SK-N-SH (cell line): ENCODE results near the gene ATG3. TPM values are rescaled to one million over a fixed set of nuclear protein-coding genes. Genes with fewer than 3 reads are reported as not detected.

Experiments used
- CTCF ChIA-PET: fragments of 300-600, 350-600 bp; formaldehyde crosslinking; extraction: SDS; loops from one replicate; lab custom pipeline; 2021; lab: Yijun Ruan, JAX
- POLR2A ChIA-PET: fragments of 350-600 bp; sonication (Branson Sonifier 250); formaldehyde crosslinking; extraction: SDS; loops from one replicate; lab custom pipeline; 2020; ENCODE audit warnings: antibody characterized with exemption, inconsistent platforms; lab: Yijun Ruan, JAX
- DNase-seq: peaks from one replicate; pipeline ENCODE4 v3.0.0; 2012
- H2AFZ ChIP-seq: fragments of 200-600 bp; sonication (generic); 2 replicates; pipeline ENCODE4 v1.8.1; 2016; ENCODE audit warnings: antibody characterized with exemption, mild to moderate bottlenecking, low read depth
- H3F3A ChIP-seq: fragments of 200-600 bp; sonication (generic); replicated peaks from 2 replicates; pipeline ENCODE3; 2016; ENCODE audit warnings: antibody characterized with exemption, mild to moderate bottlenecking; ENCODE audit not compliant: insufficient read depth
- H3K27ac ChIP-seq, 2 experiments: fragments of 200-500 bp in 1 of 2; fragments of 200-600 bp in 1 of 2; sonication (Bioruptor generic) in 1 of 2; sonication (generic), shearing (Covaris generic) in 1 of 2; 2 replicates each; pipeline versions ENCODE4 v1.5.1 to v1.6.1; 2014 to 2016; ENCODE audit warnings: low read depth in 2 of 2, inconsistent platforms in 1 of 2, low read length in 1 of 2, mild to moderate bottlenecking in 1 of 2, mixed read lengths in 1 of 2
- H3K27me3 ChIP-seq: fragments of 200-600 bp; sonication (generic), shearing (Covaris generic); 2 replicates; pipeline ENCODE4 v1.6.1; 2016; ENCODE audit warnings: mixed run types; ENCODE audit not compliant: insufficient read depth
- H3K36me3 ChIP-seq, 2 experiments: fragments of 200-500 bp in 1 of 2; fragments of 200-600 bp in 1 of 2; sonication (Bioruptor generic) in 1 of 2; sonication (generic) in 1 of 2; replicated peaks in 1 of 2; 2 replicates each; pipeline versions ENCODE3 to v1.5.1; 2014 to 2016; ENCODE audit warnings: low read length in 1 of 2, mild to moderate bottlenecking in 1 of 2; ENCODE audit not compliant: insufficient read depth in 2 of 2, control insufficient read depth in 1 of 2
- H3K4me1 ChIP-seq, 2 experiments: fragments of 200-500 bp in 1 of 2; fragments of 200-600 bp in 1 of 2; sonication (Bioruptor generic) in 1 of 2; sonication (generic), shearing (Covaris generic) in 1 of 2; 2 replicates each; pipeline versions ENCODE4 v1.5.1 to v1.6.1; 2014 to 2016; ENCODE audit warnings: low read depth in 1 of 2, low read length in 1 of 2, mixed run types in 1 of 2; ENCODE audit not compliant: insufficient read depth in 2 of 2, control insufficient read depth in 1 of 2
- H3K4me2 ChIP-seq: fragments of 200-600 bp; sonication (generic), shearing (Covaris generic); 2 replicates; pipeline ENCODE4 v1.6.1; 2017; ENCODE audit warnings: mixed run types
- H3K4me3 ChIP-seq, 2 experiments: fragments of 200-500 bp in 1 of 2; fragments of 200-600 bp in 1 of 2; sonication (Bioruptor generic) in 1 of 2; sonication (generic), shearing (Covaris generic) in 1 of 2; 2 replicates each; pipeline versions ENCODE4 v1.5.1 to v1.8.1; 2014 to 2016; ENCODE audit warnings: low read depth in 2 of 2, inconsistent platforms in 1 of 2, low read length in 1 of 2, mild to moderate bottlenecking in 1 of 2, mixed read lengths in 1 of 2, moderate library complexity in 1 of 2
- H3K79me2 ChIP-seq: fragments of 200-600 bp; sonication (generic); 2 replicates; pipeline ENCODE4 v1.8.1; 2017; ENCODE audit warnings: mild to moderate bottlenecking; ENCODE audit not compliant: insufficient read depth
- H3K9ac ChIP-seq: fragments of 200-600 bp; sonication (generic); 2 replicates; pipeline ENCODE4 v1.6.1; 2017; ENCODE audit warnings: mixed run types
- H3K9me2 ChIP-seq: fragments of 200-600 bp; sonication (generic); 2 replicates; pipeline ENCODE4 v1.6.1; 2017; ENCODE audit warnings: mixed run types
- H3K9me3 ChIP-seq: fragments of 200-600 bp; sonication (generic); 2 replicates; pipeline ENCODE4 v1.6.1; 2017; ENCODE audit warnings: mixed run types, mild to moderate bottlenecking, moderate library complexity
- H4K20me1 ChIP-seq: fragments of 200-600 bp; sonication (generic); 2 replicates; pipeline ENCODE4 v1.6.1; 2017; ENCODE audit warnings: mild to moderate bottlenecking, mixed run types; ENCODE audit not compliant: insufficient read depth
- ELF1 ChIP-seq: IDR thresholded peaks from 2 replicates; pipeline ENCODE4 v1.4.0; 2012
- EZH2phosphoT487 ChIP-seq: fragments of 200-600 bp; sonication (generic); IDR thresholded peaks from 2 replicates; pipeline ENCODE4 v1.6.1; 2017; ENCODE audit warnings: low read depth, mixed run types, mild to moderate bottlenecking, antibody characterized with exemption, moderate library complexity, borderline replicate concordance
- FOSL2 ChIP-seq: IDR thresholded peaks from 2 replicates; pipeline ENCODE4 v1.4.0; 2012; ENCODE audit warnings: low read depth, mild to moderate bottlenecking, moderate library complexity, borderline replicate concordance
- FOXJ3 ChIP-seq: sonication (generic); formaldehyde crosslinking; IDR thresholded peaks from 2 replicates; pipeline ENCODE4 v1.5.1; 2020; ENCODE audit warnings: mild to moderate bottlenecking, missing genetic modification reagents
- FOXM1 ChIP-seq: IDR thresholded peaks from 2 replicates; pipeline ENCODE4 v1.4.0; 2012; ENCODE audit warnings: low read depth, mild to moderate bottlenecking
- MXI1 ChIP-seq: IDR thresholded peaks from 2 replicates; pipeline ENCODE4 v1.6.1; 2012; ENCODE audit warnings: mild to moderate bottlenecking, low read depth, low read length, improper control_type of control experiment
- NRF1 ChIP-seq: IDR thresholded peaks from 2 replicates; pipeline ENCODE4 v1.6.1; 2012; ENCODE audit warnings: low read depth, mild to moderate bottlenecking, low read length
- PBX3 ChIP-seq: IDR thresholded peaks from 2 replicates; pipeline ENCODE4; 2012
- POLR2AphosphoS5 ChIP-seq: IDR thresholded peaks from 2 replicates; pipeline ENCODE4 v1.6.1; 2012; ENCODE audit warnings: low read depth, low read length
- RAD21 ChIP-seq: IDR thresholded peaks from 2 replicates; pipeline ENCODE4 v1.6.1; 2012; ENCODE audit warnings: mild to moderate bottlenecking, low read length
- REST ChIP-seq: IDR thresholded peaks from 2 replicates; pipeline ENCODE4 v1.6.1; 2012; ENCODE audit warnings: mild to moderate bottlenecking, low read depth, low read length, moderate library complexity
- RFX5 ChIP-seq: IDR thresholded peaks from 2 replicates; pipeline ENCODE4 v1.6.1; 2012; ENCODE audit warnings: mild to moderate bottlenecking, improper control_type of control experiment, low read length
- TAF1 ChIP-seq: IDR thresholded peaks from 2 replicates; pipeline ENCODE4 v1.6.1; 2012; ENCODE audit warnings: low read depth, mild to moderate bottlenecking, low read length, moderate library complexity, borderline replicate concordance
- USF1 ChIP-seq: IDR thresholded peaks from 2 replicates; pipeline ENCODE4 v1.4.0; 2012; ENCODE audit warnings: low read depth, borderline replicate concordance
- YY1 ChIP-seq: IDR thresholded peaks from 2 replicates; pipeline ENCODE4 v1.4.0; 2012; ENCODE audit warnings: low read depth, mild to moderate bottlenecking
- ZBTB33 ChIP-seq: IDR thresholded peaks from 2 replicates; pipeline ENCODE4 v1.4.0; 2012; ENCODE audit warnings: low read depth, borderline replicate concordance
- WGBS: methylation state at CpG from one replicate; pipeline ENCODE4 v1.1.6; 2017; ENCODE audit warnings: low lambda C conversion rate; 5-methylcytosine and 5-hydroxymethylcytosine counted together
- polyA plus RNA-seq, 3 experiments: library from polyadenylated mRNA; depleted of rRNA; stranded (reverse); fragments of >200 nt; gene quantifications; 2 replicates each; pipeline ENCODE4 v1.2.3, GENCODE V29; 2012

Gene ATG3
- polyA plus RNA-seq, 1 of the 3 experiments (the other 2 are of a cell fraction) = 38.8 TPM

- TF ChIP-seq FOSL2 (no peak), EZH2phosphoT487 (no peak), REST (no peak), YY1 (no peak), RFX5 (no peak), PBX3 (no peak), ZBTB33 (no peak), USF1 (no peak), ELF1 (no peak), MXI1 (no peak), POLR2AphosphoS5 (no peak), NRF1 (no peak), FOXJ3 (CRISPR knock-in tag) (no peak), FOXM1 (no peak), TAF1 (no peak), RAD21 (no peak)
- H3K4me1 ChIP-seq = no peaks in the 10 kb centered on the region
- WGBS = 61% methylated on average over 12 of the region's 12 CpGs
- H3K9ac ChIP-seq = no peak within 1 kb of the TSS
- no peaks in the 10 kb centered on the region for H3K79me2 ChIP-seq
- no peaks in the 10 kb centered on the region for H4K20me1 ChIP-seq
- H3K9me3 ChIP-seq = no peaks in the 10 kb centered on the region
- no peaks in the 10 kb centered on the region for H3K27me3 ChIP-seq
- H2AFZ ChIP-seq = no peak within 1 kb of the TSS
- no peak within 1 kb of the TSS for H3K27ac ChIP-seq
- DNase-seq = no peak
- ChIA-PET CTCF (interaction anchor here (0.7 kb wide), 1 partner anchor 1268 kb away, joined by 3 read pairs; no protein-coding TSS in a partner anchor), POLR2A (no interaction called here)
- H3K9me2 ChIP-seq = no peaks in the 10 kb centered on the region
- H3K4me3 ChIP-seq = no peak within 1 kb of the TSS
- H3K4me2 ChIP-seq = no peak within 1 kb of the TSS
- no peaks in the 10 kb centered on the region for H3F3A ChIP-seq
- no peaks in the 10 kb centered on the region for H3K36me3 ChIP-seq
Measured at GRCh38 chr3:112498914-112499711, 62.6 kb downstream of the ATG3 start, which contains the start of gene BTLA. TSS of gene BTLA (minus strand) at chr3:112499472. CDS start at chr3:112499358, 114 bp downstream.
